Ishikawa (cell line): Measurements from ENCODE around the gene OR52E5.

Source experiments
- CEBPB ChIP-seq: IDR thresholded peaks from 2 replicates; pipeline ENCODE4 v1.6.1; 2012
- EGR1 ChIP-seq: IDR thresholded peaks from 2 replicates; pipeline ENCODE4 v1.6.1; 2012
- EP300 ChIP-seq: IDR thresholded peaks from 2 replicates; pipeline ENCODE4 v1.6.1; 2012; ENCODE audit warnings: borderline replicate concordance
- RAD21 ChIP-seq: IDR thresholded peaks from 2 replicates; pipeline ENCODE4 v1.6.1; 2012; ENCODE audit warnings: low read depth
- REST ChIP-seq: IDR thresholded peaks from 2 replicates; pipeline ENCODE4 v1.6.1; 2012; ENCODE audit warnings: low read depth, mild to moderate bottlenecking
- TAF1 ChIP-seq: IDR thresholded peaks from 2 replicates; pipeline ENCODE4 v1.6.1; 2012; ENCODE audit warnings: low read depth, mild to moderate bottlenecking
- USF1 ChIP-seq: IDR thresholded peaks from 2 replicates; pipeline ENCODE4 v1.6.1; 2012
- YY1 ChIP-seq: IDR thresholded peaks from 2 replicates; pipeline ENCODE4 v1.6.1; 2012; ENCODE audit warnings: low read depth
- ZBTB7A ChIP-seq: IDR thresholded peaks from 2 replicates; pipeline ENCODE4 v1.6.1; 2012; ENCODE audit warnings: low read depth

GRCh38 chr11:5928811-5929210 lies 35.8 kb downstream of the OR52E5 start:
- TF ChIP-seq CEBPB (no peak), YY1 (no peak), USF1 (no peak), EP300 (no peak), TAF1 (no peak), REST (no peak), ZBTB7A (no peak), EGR1 (no peak), RAD21 (no peak)
